Astrocyte (in vitro differentiated cells and primary cell): ENCODE results near the gene MDP1. TPM values are rescaled to one million over a fixed set of nuclear protein-coding genes. Genes with fewer than 3 reads are reported as not detected.

ENCODE experiments used
- DNase-seq: peaks from one replicate; pipeline ENCODE4 v3.0.0-alpha.2; 2010; ENCODE audit warnings: low read depth
- FAIRE-seq: peaks from 2 replicates; lab custom pipeline; 2011; peaks lifted over from hg19 to GRCh38; lab: Jason Lieb, UNC
- H2AFZ ChIP-seq: 2 replicates; pipeline ENCODE4 v1.6.0; 2012; ENCODE audit warnings: low read depth, low read length, inconsistent platforms
- H3K27ac ChIP-seq: 2 replicates; pipeline ENCODE4 v1.5.1; 2011; ENCODE audit warnings: low read depth, low read length, inconsistent platforms
- H3K27me3 ChIP-seq: 2 replicates; pipeline ENCODE4 v1.6.0; 2011; ENCODE audit warnings: low read length, inconsistent platforms; ENCODE audit not compliant: insufficient read depth
- H3K36me3 ChIP-seq: 2 replicates; pipeline ENCODE4 v1.5.1; 2011; ENCODE audit warnings: low read length, inconsistent platforms; ENCODE audit not compliant: insufficient read depth
- H3K4me1 ChIP-seq: 2 replicates; pipeline ENCODE4 v1.5.1; 2011; ENCODE audit warnings: low read length, inconsistent platforms; ENCODE audit not compliant: insufficient read depth
- H3K4me2 ChIP-seq: 2 replicates; pipeline ENCODE4 v1.6.0; 2012; ENCODE audit warnings: low read length, inconsistent platforms
- H3K4me3 ChIP-seq: 2 replicates; pipeline ENCODE4 v1.5.1; 2011; ENCODE audit warnings: low read depth, mild to moderate bottlenecking, low read length, inconsistent platforms; ENCODE audit not compliant: insufficient read depth
- H3K79me2 ChIP-seq: 2 replicates; pipeline ENCODE4 v1.6.0; 2012; ENCODE audit warnings: mild to moderate bottlenecking, low read length, inconsistent platforms; ENCODE audit not compliant: insufficient read depth
- H3K9ac ChIP-seq: 2 replicates; pipeline ENCODE4 v1.6.0; 2012; ENCODE audit warnings: mild to moderate bottlenecking, low read length, inconsistent platforms
- H3K9me3 ChIP-seq: 2 replicates; pipeline ENCODE4 v1.5.1; 2012; ENCODE audit warnings: low read depth, mild to moderate bottlenecking, low read length, inconsistent platforms; ENCODE audit not compliant: insufficient read depth
- H4K20me1 ChIP-seq: 2 replicates; pipeline ENCODE4 v1.6.0; 2012; ENCODE audit warnings: low read length, inconsistent platforms; ENCODE audit not compliant: insufficient read depth
- H3K27ac Mint-ChIP-seq: one replicate; pipeline ENCODE4 v1.8.0; 2021; ENCODE audit warnings: mild to moderate bottlenecking, mixed read lengths; ENCODE audit not compliant: unreplicated experiment
- H3K27me3 Mint-ChIP-seq: one replicate; pipeline ENCODE4 v1.8.0; 2021; ENCODE audit warnings: low read depth, mixed read lengths; ENCODE audit not compliant: unreplicated experiment
- H3K36me3 Mint-ChIP-seq: one replicate; pipeline ENCODE4 v1.8.0; 2021; ENCODE audit warnings: low read depth, mixed read lengths; ENCODE audit not compliant: unreplicated experiment
- H3K4me1 Mint-ChIP-seq: one replicate; pipeline ENCODE4 v1.8.0; 2021; ENCODE audit warnings: low read depth, mixed read lengths; ENCODE audit not compliant: unreplicated experiment
- H3K4me3 Mint-ChIP-seq: one replicate; pipeline ENCODE4 v1.8.0; 2021; ENCODE audit warnings: mild to moderate bottlenecking, moderate library complexity, mixed read lengths; ENCODE audit not compliant: unreplicated experiment
- H3K9me3 Mint-ChIP-seq: one replicate; pipeline ENCODE4 v1.8.0; 2021; ENCODE audit warnings: mild to moderate bottlenecking, mixed read lengths; ENCODE audit not compliant: unreplicated experiment
- CTCF ChIP-seq: IDR thresholded peaks from 2 replicates; pipeline ENCODE4 v1.5.1; 2011; ENCODE audit warnings: low read depth, mild to moderate bottlenecking, inconsistent platforms, low read length, moderate library complexity; ENCODE audit not compliant: insufficient read depth
- EZH2 ChIP-seq: IDR thresholded peaks from 2 replicates; pipeline ENCODE4 v1.6.1; 2012; ENCODE audit warnings: mild to moderate bottlenecking, low read length, inconsistent platforms; ENCODE audit not compliant: insufficient read depth
- total RNA-seq: library from RNA; stranded (reverse); gene quantifications from 2 replicates; pipeline ENCODE4 v1.2.1, GENCODE V29; 2021

The MDP1 gene
- total RNA-seq, 1 donor from 2014 or later, result 8.9 TPM

- Histone ChIP-seq H3K4me3 (no peak overlapping the region), H3K9me3 (no peaks in the 10 kb centered on the region), H3K9ac (no peak overlapping the region), H3K27me3 (no peaks in the 10 kb centered on the region), H3K79me2 (no peaks in the 10 kb centered on the region), H3K36me3 (no peaks in the 10 kb centered on the region), H3K27ac (no peak overlapping the region), H2AFZ (no peak overlapping the region), H3K4me2 (no peak overlapping the region), H3K4me1 (peaks cover 14% of the 10 kb centered on the region), H4K20me1 (no peaks in the 10 kb centered on the region)
- Mint-ChIP-seq H3K27me3 (peaks cover 4% of the 10 kb centered on the region), H3K27ac (no peak overlapping the region), H3K36me3 (peaks cover 19% of the 10 kb centered on the region), H3K4me3 (no peak overlapping the region), H3K4me1 (peaks cover 21% of the 10 kb centered on the region), H3K9me3 (no peaks in the 10 kb centered on the region)
- no peak for DNase-seq
- FAIRE-seq, result no peak
- TF ChIP-seq CTCF, result no peak
Measured at GRCh38 chr14:24254630-24255392, 38.9 kb upstream of the MDP1 start.

GRCh38 chr14:24253936-24254335 lies 38.1 kb upstream of the MDP1 start:
- Histone ChIP-seq H3K4me1 (peaks cover 11% of the 10 kb centered on the region), H3K27ac (no peak overlapping the region), H3K36me3 (no peaks in the 10 kb centered on the region), H3K9ac (no peak overlapping the region), H3K4me2 (no peak overlapping the region), H3K9me3 (no peaks in the 10 kb centered on the region), H3K4me3 (no peak overlapping the region), H3K27me3 (no peaks in the 10 kb centered on the region), H4K20me1 (no peaks in the 10 kb centered on the region), H3K79me2 (no peaks in the 10 kb centered on the region), H2AFZ (no peak overlapping the region)
- Mint-ChIP-seq H3K27me3 (peaks cover 4% of the 10 kb centered on the region), H3K27ac (no peak overlapping the region), H3K36me3 (peaks cover 20% of the 10 kb centered on the region), H3K9me3 (no peaks in the 10 kb centered on the region), H3K4me1 (peaks cover 21% of the 10 kb centered on the region), H3K4me3 (no peak overlapping the region)
- TF ChIP-seq EZH2 (no peak), CTCF (no peak)
- DNase-seq (no peak), FAIRE-seq (no peak)
